Osteoblast (primary cell): ENCODE measurements around the gene SECTM1. TPM values are rescaled to one million over a fixed set of nuclear protein-coding genes. Genes with fewer than 3 reads are reported as not detected.

Experiments
- DNase-seq: peaks from one replicate; pipeline ENCODE4 v3.0.0; 2011; ENCODE audit warnings: low spot score, mixed read lengths; ENCODE audit not compliant: insufficient read length; ENCODE audit errors: missing footprints
- H2AFZ ChIP-seq: 2 replicates; pipeline ENCODE4 v1.6.0; 2011; ENCODE audit warnings: mild to moderate bottlenecking, low read length
- H3K27ac ChIP-seq: 2 replicates; pipeline ENCODE4 v1.5.1; 2011; ENCODE audit warnings: mild to moderate bottlenecking, low read depth, low read length, moderate library complexity
- H3K27me3 ChIP-seq: 2 replicates; pipeline ENCODE4 v1.6.0; 2012; ENCODE audit warnings: mild to moderate bottlenecking, control low read depth, inconsistent platforms, low read length, moderate library complexity; ENCODE audit not compliant: insufficient read depth
- H3K36me3 ChIP-seq: 2 replicates; pipeline ENCODE4 v1.5.1; 2011; ENCODE audit warnings: mild to moderate bottlenecking, low read length, control low read depth, moderate library complexity; ENCODE audit not compliant: insufficient read depth
- H3K4me1 ChIP-seq: 2 replicates; pipeline ENCODE4 v1.5.1; 2011; ENCODE audit warnings: mild to moderate bottlenecking, low read length, control low read depth, moderate library complexity; ENCODE audit not compliant: insufficient read depth
- H3K4me2 ChIP-seq: 2 replicates; pipeline ENCODE4 v1.6.0; 2011; ENCODE audit warnings: mild to moderate bottlenecking, low read length; ENCODE audit not compliant: insufficient read depth
- H3K4me3 ChIP-seq: fragments of 200-600 bp; sonication (generic); 3 replicates; pipeline ENCODE4 v1.5.1; 2012; ENCODE audit warnings: mild to moderate bottlenecking, low read length, inconsistent platforms; ENCODE audit not compliant: insufficient read depth
- H3K79me2 ChIP-seq: 2 replicates; pipeline ENCODE4 v1.6.0; 2012; ENCODE audit warnings: mild to moderate bottlenecking, low read length, control low read depth, inconsistent platforms; ENCODE audit not compliant: insufficient read depth
- H3K9me3 ChIP-seq: 2 replicates; pipeline ENCODE4 v1.5.1; 2011; ENCODE audit warnings: low read depth, low read length, control low read depth
- H4K20me1 ChIP-seq: 2 replicates; pipeline ENCODE4 v1.6.0; 2012; ENCODE audit warnings: mild to moderate bottlenecking, low read length, control low read depth; ENCODE audit not compliant: insufficient read depth
- total RNA-seq: library from RNA; depleted of rRNA; stranded (reverse); fragments of >200 nt; gene quantifications from 2 replicates; pipeline ENCODE4 v1.2.3, GENCODE V29; 2012
- TF ChIP-seq, protein P1 (sequence below): IDR thresholded peaks from 2 replicates; pipeline ENCODE4 v1.5.1; 2011; ENCODE audit warnings: mild to moderate bottlenecking, low read depth, low read length, moderate library complexity; ENCODE audit errors: extremely low read depth

Gene SECTM1
- total RNA-seq, 1 donor, result 5.8 TPM

DNA sequence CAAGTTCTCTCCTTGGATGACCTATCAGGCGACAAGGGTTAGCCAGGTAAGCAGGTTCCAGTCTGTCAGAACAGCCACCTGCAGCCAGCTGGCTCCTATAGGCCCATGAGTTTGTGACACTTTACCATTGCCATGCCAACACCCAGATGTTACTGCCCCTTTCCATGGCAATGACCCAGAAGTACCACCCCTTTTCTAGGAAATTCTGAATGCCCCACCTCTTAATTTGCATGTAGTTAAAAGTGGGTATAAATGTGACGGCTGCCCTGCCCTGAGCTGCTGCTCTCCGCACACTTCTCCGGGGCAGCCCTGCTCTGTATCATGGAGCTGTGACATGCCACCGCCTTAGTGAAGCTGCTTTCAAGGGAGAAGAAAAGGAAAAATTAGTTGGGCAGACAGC is 10.0 kb upstream of the SECTM1 start:
- peaks cover 8% of the 10 kb centered on the region for H3K27me3 ChIP-seq
- H3K36me3 ChIP-seq, result no peaks in the 10 kb centered on the region
- no peak overlapping the region for H3K4me3 ChIP-seq
- no peak for DNase-seq
- no peaks in the 10 kb centered on the region for H3K79me2 ChIP-seq
- no peak overlapping the region for H3K4me2 ChIP-seq
- TF ChIP-seq, protein P1, sequence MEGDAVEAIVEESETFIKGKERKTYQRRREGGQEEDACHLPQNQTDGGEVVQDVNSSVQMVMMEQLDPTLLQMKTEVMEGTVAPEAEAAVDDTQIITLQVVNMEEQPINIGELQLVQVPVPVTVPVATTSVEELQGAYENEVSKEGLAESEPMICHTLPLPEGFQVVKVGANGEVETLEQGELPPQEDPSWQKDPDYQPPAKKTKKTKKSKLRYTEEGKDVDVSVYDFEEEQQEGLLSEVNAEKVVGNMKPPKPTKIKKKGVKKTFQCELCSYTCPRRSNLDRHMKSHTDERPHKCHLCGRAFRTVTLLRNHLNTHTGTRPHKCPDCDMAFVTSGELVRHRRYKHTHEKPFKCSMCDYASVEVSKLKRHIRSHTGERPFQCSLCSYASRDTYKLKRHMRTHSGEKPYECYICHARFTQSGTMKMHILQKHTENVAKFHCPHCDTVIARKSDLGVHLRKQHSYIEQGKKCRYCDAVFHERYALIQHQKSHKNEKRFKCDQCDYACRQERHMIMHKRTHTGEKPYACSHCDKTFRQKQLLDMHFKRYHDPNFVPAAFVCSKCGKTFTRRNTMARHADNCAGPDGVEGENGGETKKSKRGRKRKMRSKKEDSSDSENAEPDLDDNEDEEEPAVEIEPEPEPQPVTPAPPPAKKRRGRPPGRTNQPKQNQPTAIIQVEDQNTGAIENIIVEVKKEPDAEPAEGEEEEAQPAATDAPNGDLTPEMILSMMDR, result no peak
- H4K20me1 ChIP-seq, result no peaks in the 10 kb centered on the region
- H3K27ac ChIP-seq, result no peak overlapping the region
- peaks cover 11% of the 10 kb centered on the region for H3K4me1 ChIP-seq
- H3K9me3 ChIP-seq, result no peaks in the 10 kb centered on the region
- H2AFZ ChIP-seq, result no peak overlapping the region

DNA sequence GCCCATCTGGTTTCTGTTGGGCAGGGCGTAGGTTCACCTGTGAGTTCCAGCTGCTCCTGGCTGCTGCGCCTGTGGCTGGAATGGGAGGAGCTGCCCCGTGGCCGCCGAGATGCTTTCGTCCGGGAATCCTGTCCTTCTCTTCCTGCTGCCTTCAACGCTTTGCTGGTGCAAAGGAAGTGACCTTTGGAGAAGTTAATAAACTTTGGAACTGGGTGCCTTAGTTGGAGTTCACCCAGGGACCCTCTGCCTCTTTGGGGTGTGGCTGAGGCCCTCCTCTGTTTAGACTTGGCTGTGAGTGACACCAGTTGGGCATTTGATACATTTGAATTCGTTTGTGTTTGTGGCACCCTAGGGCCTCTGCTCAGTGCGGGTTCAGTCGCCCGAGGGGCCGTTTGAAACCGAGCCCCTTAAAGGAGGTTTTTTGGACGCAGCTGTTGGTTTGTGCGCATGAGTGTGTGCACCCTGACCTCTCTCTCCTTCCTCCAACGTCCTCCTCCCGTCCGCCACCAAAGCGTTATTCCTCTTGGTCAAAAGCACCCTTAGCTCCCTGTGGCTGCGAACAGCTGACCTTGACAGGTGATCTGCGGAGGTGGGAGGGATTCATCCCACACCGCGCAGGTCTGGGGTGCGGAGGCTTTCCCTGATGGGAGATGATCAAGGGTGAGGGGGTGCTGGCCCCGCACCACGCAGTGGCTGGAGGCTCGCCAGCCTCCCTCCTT is 9.0 kb upstream of the SECTM1 start:
- no peak overlapping the region for H3K4me3 ChIP-seq
- H2AFZ ChIP-seq, result no peak overlapping the region
- H4K20me1 ChIP-seq, result no peaks in the 10 kb centered on the region
- no peaks in the 10 kb centered on the region for H3K36me3 ChIP-seq
- peaks cover 11% of the 10 kb centered on the region for H3K4me1 ChIP-seq
- H3K4me2 ChIP-seq, result no peak overlapping the region
- H3K9me3 ChIP-seq, result no peaks in the 10 kb centered on the region
- TF ChIP-seq, protein P1, result no peak
- H3K27ac ChIP-seq, result no peak overlapping the region
- peak; percentile 43 for DNase-seq
- peaks cover 3% of the 10 kb centered on the region for H3K27me3 ChIP-seq
- H3K79me2 ChIP-seq, result no peaks in the 10 kb centered on the region

DNA sequence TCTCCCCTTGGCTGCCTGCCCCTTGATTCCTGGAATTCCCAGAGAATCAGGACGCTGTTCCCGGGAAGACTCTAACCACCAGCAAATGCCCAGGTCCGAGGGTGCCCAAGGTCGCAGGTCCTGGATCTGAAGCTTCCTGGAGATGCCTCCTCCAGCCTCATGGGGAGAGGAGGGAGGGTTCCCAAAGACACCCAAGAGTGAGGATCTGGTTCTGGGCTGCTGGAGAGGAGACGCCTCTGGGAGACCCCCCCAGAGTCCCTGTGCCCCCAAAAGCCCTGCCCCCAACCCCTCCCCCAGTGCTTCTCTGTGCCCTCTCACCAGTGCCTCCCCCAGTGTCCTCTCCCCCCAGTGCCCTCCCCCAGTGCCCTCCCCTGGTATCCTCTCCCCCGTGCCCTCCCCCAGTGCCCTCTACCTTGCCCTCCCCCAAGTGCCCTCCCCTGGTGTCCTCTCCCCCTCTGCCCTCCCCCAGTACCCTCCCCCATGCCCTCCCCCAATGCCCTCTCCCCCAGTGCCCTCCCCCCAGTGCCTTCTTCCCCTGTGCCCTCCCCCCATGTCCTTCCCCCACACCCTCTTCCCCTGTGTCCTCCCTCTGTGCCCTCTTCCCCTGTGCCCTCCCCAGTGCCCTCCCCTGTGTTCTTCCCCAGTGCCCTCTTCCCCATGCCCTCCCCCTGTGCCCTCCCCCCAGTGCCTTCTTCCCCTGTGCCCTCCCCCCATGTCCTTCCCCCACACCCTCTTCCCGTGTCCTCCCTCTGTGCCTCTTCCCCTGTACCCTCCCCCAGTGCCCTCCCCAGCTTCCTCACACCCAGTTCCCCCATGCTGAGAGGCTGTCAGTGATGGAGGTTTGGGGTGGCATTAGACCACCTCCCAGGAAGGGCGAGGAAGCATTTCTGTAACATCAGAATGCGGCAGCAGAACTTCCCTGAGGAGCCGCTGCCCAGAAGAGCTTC is 6.3 kb upstream of the SECTM1 start:
- H3K4me2 ChIP-seq, result peak overlapping the region; percentile 94
- H3K36me3 ChIP-seq, result no peaks in the 10 kb centered on the region
- peak overlapping the region; percentile 70 for H3K4me3 ChIP-seq

More for the DNA sequence above, 6.3 kb upstream of the SECTM1 start:
- H3K27ac ChIP-seq, result no peak overlapping the region
- TF ChIP-seq, protein P1, result no peak
- H4K20me1 ChIP-seq, result no peaks in the 10 kb centered on the region
- H3K9me3 ChIP-seq, result no peaks in the 10 kb centered on the region
- no peaks in the 10 kb centered on the region for H3K79me2 ChIP-seq
- H3K4me1 ChIP-seq, result peaks cover 15% of the 10 kb centered on the region
- no peaks in the 10 kb centered on the region for H3K27me3 ChIP-seq
- peak overlapping the region; percentile 94 for H2AFZ ChIP-seq
- peak; percentile 54 for DNase-seq
